ENCODE data around the gene ICE1.

DNA sequence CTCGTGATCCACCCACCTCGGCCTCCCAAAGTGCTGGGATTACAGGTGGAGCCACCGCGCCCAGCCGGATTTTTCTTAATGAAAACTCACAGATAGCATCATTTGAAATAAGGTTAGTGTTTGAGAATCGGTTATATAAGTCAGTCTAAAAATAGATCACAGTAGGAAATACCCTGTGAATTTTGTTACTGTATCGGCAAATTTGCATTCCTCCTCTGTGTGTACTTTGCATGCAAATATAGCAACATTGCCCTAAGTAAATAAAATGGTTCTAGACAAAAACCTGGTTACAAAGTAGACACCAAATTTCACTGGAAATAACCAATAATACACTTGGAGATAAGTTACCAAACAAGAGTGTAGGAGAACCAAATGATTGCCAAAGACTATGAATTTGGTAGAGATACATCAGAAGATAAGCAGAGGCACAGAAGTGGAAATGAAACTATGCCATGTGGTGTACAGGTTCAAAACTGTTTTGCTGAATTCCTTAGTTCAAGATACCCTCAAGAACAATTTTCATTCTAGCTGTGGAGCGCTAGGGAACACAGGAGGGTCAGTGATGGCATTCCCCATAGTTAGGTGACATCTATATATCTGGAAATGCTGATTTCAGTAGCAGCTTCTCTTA is 58.1 kb downstream of the ICE1 start:
- no peak for TF ChIP-seq POLR2A (IDR thresholded peaks at IDR 0.05)
- TF ChIP-seq, protein P1, sequence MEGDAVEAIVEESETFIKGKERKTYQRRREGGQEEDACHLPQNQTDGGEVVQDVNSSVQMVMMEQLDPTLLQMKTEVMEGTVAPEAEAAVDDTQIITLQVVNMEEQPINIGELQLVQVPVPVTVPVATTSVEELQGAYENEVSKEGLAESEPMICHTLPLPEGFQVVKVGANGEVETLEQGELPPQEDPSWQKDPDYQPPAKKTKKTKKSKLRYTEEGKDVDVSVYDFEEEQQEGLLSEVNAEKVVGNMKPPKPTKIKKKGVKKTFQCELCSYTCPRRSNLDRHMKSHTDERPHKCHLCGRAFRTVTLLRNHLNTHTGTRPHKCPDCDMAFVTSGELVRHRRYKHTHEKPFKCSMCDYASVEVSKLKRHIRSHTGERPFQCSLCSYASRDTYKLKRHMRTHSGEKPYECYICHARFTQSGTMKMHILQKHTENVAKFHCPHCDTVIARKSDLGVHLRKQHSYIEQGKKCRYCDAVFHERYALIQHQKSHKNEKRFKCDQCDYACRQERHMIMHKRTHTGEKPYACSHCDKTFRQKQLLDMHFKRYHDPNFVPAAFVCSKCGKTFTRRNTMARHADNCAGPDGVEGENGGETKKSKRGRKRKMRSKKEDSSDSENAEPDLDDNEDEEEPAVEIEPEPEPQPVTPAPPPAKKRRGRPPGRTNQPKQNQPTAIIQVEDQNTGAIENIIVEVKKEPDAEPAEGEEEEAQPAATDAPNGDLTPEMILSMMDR (IDR thresholded peaks at IDR 0.05) = no peak

Data from esophagus squamous epithelium (tissue), 4 donors.